GM19467 (cell line): ENCODE results near the gene CHMP3.
"Not testable (repeated sequence)": the region's sequence is repeated elsewhere in the genome, so short reads cannot be mapped to it uniquely, and the experiment has no call there.

Experiments
- ATAC-seq: cut with Tn5 transposase; IDR thresholded peaks from one replicate; pipeline ENCODE4 v1.9.1; 2021; ENCODE audit warnings: mild to moderate bottlenecking, moderate library complexity; ENCODE audit not compliant: unreplicated experiment

Gene CHMP3

DNA sequence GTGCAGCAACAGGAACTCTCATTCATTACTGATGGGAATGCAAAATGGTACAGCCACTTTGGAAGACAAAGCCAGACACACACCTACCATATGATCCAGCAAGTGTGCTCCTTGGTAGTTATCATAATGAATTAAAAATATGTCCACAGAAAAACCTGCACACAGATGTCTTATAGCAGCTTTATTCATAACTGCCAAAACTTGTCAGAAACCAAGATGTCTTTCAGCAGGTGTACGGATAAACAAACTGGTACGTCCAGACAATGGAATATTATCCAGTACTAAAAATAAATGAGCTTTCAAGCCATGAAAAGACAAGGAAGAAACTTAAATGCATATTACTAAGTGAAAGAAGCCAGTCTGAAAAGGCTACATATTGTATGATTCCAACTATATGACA, 50.4 kb downstream of the CHMP3 start:
- no peak for ATAC-seq

DNA sequence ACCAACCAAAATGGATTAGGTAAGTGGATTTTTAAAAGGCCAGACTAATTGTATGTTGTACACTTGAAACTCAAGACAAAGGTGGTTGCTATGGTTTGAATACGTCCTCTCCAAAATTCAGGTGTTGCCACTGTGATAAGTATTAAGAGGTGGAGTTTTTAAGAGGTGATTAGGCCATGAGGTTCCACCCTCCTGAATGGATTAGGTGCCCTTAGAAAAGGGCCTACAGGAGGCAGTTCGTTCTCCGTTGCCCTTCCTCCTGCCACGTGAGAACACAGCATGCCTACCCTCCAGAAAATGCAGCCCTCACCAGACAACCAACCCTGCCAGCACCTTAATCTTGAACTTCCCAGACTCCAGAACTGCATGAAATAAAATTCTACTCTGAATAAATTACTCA, 51.2 kb downstream of the CHMP3 start:
- no peak for ATAC-seq

DNA sequence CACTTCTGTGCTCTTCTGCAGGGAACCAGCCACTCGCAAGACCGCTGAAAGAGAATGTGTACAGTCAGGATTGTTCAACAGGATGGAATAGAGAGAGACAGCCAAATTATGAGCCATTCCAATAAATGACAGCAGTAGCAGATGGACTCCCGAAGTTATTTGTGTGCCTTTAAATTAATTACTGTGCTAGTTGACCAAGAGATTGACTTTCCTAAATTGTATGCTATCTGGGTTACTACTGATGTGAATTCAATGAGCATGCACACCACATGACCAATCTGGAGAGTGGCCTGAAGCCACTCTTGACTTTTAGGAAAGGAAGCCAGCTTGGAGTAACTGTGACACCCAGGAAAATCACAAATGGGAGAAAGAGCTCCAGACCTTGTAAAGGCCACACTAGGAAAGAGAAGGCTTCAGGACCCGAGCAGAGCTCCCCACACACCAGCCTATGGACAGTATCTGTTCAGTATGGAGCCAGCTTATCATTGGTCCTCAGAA, 52.8 kb downstream of the CHMP3 start:
- ATAC-seq, result no peak

DNA sequence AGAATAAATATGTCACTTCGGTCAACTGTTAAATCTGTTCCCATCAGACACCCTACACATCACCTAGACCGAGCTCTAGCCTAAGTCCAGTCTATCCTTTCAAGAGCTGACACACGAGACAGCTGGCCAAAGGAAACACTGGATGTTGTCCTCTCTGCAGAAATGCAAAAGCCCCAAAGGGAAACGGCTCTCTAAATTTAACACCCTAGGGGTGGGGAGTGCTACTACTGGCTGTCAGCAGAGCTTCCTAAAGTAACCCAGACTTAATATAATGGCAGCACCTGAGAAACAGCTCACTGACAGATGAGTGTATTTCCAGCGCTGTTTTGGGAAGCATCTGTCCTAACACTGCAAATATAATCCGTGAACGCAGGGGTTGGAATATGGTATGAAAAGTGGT, 55.6 kb downstream of the CHMP3 start:
- ATAC-seq, result no peak

DNA sequence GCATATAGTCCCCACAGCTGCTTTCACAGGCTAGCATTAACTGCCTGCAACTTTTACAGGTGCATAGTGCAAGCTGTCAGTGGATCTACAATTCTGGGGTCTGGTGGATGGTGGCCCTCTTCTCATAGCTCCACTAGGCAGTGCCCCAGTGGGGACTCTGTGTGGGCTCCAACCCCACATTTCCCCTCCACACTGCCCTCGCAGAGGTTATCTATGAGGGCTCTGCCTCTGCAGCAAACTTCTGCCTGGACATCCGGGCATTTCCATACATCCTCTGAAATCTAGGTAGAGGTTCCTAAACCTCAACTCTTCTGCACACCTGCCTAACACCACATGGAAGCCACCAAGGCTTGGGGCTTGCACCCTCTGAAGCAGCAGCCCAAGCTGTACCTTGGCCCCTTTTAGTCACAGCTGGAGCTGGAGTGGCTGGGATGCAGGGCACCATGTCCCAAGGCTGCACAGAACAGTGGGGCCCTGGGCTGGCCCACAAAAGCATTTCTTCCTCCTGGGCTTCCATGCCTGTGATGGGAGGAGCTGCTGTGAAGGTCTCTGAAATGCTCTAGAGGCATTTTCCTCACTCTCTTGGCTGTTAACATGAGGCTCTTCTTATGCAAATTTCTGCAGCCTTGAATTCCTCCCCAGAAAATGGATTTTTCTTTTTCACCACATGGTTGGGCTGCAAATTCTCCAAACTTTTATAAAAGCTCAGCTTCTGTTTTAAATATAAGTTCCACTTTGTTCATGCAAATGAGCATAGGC, 62.7 kb downstream of the CHMP3 start:
- no peak for ATAC-seq

DNA sequence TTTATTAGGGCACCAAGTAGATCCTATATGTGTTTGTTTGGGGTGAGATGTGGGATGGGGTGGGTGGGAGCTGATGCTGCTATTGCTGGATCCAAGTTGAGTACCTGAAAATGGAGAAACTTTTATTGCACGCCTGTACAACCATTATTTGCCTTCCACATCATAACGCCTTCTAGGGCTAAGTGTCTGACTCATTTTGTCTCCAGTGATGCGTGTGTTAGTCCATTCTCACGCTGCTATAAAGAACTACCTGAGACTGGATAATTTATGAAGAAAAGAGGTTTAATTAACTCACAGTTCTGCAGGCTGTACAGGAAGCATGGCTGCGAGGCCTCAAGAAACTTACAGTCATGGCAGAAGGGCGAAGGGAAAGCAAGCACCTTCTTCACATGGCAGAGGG, 63.9 kb downstream of the CHMP3 start:
- ATAC-seq, result no peak

DNA sequence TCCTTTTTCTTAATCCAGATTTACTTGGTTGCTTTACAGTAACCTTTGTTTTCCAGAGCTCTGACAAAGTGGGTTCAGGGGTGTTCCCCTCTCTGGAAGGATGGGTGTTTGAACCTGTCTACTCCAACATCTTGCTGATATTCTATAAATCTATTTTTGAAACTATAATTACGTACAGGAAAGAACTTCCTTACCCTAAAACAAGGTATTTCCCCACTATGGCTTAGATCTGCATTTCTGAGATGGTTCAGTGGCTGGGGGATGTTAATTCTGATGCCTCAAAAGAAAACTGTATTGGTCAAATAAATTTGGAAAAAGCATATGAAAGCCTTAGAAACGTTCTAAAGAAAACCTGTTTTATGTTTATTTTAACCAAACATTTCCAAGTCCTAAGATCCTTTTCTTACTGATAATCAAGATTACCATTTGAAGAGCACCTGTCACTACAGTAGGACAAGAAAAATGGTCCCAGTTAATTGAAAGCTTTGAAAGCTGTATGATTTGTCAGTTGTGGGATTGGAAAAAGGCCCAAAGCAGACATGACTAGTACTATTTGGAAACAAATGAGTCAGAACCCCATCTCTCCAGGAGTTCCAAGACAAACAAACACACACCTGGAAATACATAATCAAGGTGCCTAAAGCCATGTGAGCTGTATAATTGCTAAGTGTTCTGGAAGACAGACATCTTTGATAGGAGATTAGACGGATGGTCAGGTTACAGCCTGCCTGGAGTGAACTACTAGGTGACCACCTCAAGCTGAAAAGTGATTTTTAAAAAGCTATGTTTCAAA, 64.6 kb downstream of the CHMP3 start:
- no peak for ATAC-seq

DNA sequence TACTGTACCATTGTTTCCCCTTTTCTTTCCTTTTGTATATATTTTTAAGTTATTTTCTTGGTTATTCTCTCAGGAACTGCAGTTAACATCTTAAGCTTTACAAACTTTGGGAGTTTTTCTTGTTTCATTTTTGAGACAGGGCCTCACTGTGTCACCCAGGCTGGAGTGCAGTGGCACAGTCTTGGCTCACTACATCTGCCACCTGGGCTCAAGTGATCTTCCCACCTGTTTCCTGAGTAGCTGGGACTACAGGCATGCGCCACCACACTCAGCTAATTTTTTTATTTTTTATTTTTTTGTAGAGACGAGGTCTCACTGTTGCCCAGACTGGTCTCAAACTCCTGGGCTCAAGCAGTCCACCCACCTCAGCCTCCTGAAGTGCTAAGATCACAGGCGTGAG, 66.9 kb downstream of the CHMP3 start:
- ATAC-seq, result not testable (repeated sequence)

DNA sequence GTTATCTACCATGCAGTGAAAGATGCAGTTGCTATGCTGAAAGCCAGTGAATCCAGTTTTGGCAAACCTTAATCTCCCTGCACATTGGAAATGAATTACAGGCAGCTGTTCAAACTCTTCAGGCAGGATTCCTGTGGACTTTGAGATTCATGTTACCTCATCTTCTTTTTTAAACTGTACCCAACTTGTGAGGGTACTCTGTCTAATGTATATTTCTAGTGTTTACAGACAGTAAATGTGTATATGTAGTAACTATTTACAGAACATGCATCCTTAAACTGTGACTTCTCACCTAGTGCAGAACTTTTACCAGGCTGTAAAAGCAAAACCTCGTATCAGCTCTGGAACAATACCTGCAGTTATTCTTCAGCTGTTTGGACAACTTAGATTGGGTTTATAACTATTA, 71.2 kb downstream of the CHMP3 start:
- ATAC-seq, result no peak

DNA sequence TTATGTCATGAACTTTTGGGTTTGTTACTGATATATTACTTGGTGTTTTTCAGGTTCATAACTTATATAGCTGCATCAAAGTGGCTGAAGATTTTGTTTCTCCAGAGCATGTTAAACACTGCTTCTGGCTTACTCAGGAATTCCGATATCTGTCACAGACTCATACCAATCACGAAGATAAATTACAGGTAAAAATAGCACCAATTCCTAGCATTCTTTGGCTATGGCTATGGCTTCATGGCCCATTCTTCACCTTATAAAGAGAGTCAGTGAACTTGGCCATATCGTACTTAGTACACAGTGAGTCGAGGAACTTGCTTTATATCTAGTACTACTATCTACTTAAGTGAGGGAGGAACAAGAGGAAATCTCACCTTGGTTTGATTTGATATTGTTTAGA, 72.2 kb downstream of the CHMP3 start:
- no peak for ATAC-seq

DNA sequence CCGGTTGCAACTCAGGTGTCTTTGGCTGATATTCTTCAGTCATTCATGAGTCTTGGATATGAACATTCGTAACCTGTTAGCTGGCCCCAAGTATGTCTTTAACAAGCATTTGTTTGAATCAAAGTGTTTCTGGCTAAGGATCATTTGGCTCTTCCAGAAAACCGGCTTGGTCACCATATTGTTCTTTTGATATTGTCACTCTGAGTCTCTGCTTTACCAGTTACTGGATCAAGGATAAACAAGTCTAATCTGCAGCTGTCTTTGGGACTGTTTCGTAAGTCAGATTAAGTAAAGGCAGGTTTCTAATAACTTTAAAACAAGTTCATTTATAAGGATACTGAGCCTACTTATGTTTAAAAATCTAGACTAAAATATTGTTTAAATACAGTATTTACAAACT, 73.0 kb downstream of the CHMP3 start:
- no peak for ATAC-seq

DNA sequence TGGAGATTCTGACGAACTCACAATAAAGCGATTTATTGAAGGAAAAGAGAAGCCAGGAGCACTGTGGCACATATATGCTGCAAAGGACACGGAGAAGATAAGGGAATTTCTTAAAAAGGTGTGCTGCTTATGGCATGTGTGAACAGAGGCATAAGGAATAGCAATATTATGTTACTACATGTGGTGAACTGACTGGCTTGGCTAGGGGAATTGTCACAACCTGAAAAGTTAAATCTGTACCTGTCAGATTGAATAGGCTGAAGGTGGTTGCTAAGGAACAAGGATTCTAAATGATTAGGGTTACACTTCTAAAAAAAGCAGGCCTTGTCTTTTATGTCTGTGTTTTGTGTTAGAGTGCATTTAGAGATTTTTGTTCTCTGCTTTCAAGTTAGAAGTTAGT, 73.7 kb downstream of the CHMP3 start:
- ATAC-seq, result no peak

DNA sequence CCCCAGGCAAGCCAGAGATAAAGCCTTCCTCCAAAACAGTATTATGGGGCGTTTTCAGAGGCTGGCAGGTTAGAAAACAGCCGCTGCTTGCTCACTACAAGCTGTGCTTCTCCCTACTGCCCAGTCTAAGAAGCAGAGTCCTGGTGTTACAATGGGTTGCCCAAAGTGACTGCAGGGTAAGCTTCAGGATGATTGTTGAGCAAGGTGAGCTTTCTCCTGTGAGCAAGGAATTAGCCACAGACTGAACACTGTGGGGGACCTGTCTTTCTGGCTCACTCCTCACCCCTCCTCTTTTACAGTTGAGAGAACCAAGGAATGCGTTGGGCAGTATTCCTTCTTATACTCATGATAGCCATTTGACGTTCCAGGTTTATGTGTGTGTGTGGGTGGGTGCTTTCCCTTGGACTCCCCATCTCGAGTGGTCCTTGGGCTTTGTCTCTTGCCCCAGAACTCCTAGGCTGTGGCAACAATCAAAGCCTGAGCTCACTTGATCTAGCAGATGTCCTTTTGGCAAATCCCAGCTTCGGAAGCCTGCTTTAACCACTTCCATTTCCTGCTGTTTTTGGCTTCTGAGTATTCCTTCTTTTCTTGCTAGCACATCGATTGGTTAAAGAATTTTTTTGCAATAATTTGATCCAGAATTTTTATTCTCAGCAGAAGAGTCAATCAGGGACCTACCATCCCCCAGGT, 74.5 kb downstream of the CHMP3 start:
- ATAC-seq, result no peak

DNA sequence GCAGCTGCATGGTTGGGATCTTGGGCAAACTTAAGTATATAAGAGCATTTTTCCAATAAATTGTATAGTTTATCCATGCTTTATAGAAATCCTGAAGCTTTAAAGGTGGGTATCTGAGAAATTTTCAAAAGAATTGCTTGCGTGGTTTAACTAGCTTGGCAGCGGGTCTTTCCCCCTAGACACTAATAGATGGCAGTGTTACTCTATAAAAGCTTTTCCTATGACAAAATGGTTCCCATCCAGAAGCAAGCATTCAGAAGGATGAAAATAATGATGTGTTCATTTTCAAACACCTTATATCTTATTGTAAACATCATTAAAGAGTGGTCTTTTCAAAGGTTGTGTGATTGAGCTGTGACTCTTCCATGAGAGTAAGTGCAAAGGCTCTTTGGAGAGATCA, 76.2 kb downstream of the CHMP3 start:
- no peak for ATAC-seq

DNA sequence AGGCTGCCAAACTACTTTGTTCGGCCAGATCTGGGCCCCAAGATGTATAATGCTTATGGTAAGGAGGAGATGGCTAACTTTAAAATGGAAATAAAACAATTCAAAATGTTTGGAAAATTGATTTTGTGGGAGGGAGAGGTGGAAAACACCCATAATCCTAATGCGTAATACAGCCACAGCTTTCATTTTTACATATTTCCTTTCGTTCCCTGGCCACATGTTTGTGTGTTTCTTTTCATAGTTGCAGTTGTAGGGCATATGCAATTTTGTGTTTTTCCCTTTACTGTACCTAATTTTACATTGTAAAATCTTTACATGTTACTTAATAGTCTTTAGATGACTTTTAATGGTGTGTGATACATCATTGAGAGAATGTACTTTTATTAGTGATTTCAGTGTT, 77.4 kb downstream of the CHMP3 start:
- no peak for ATAC-seq

DNA sequence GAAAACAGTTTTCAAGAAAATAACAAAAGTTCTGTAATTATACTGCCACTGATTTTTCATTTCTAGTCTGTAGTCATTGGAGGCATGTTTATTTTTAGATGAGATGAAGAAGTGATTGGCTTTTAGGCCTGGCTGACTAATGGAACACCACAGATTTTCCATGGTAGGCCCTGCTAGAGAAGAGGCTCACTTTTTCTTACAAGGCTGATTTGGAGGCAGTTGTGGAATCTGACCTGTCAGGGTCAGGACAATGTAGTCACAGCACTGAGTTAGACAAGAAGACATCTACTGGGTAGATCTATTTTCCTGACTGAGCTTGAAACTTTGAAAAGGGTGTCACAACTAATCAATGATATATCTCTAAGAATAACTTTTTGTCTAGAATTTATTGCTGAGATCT, 78.1 kb downstream of the CHMP3 start:
- ATAC-seq, result no peak

DNA sequence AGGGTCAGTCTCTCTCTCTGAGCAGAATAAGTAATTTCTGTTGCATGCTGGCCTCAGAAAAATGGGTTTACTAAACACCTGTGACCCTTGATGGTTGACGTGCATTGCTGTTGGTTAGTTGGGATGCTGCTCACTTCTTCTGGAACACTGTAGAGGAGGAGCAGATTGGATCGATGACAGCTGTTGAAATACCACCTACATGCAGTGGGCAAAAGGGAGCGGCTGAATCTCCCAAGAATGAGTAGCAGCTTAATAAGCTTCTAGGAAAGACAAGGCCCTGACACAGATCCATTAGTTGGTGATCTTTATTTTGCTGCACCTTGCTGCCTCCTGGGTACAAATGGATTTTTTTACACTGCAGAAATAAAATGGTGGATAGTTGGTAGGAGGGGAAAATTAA, 78.9 kb downstream of the CHMP3 start:
- ATAC-seq, result no peak

DNA sequence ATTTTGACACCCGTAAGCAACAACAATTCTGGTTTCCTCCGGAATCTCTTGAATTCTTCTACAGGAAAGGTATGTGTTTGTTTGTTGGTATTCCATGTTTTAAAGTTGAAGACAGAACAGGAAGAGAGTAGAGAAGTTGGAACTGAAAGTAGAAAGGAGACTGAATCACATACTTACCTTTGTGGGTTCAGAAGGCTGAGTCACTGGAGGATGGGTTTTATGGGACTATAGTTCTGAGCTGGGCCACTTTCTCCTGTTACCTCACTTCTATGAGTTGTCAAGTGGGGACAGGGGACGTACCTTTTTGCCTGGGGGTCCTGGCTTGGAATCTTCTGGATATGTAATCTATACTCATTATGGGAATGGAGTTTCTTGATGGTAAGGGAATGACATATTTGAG, 81.2 kb downstream of the CHMP3 start:
- no peak for ATAC-seq

DNA sequence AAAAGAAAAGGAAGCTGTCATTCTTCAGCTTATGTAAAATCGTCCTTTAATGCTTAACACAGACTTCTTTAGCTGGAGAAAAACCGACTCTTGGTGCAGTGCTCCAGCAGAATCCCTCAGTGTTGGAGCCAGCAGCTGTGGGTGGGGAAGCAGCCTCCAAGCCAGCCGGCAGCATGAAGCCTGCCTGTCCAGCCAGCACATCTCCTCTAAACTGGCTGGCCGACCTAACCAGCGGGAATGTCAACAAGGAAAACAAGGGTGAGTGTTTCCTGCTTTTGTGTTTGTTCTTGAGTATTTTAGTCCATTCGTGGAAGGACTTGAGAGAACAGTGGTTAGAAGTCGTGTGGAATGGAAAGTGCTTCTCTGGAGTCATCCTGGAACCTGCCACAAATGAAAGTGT, 83.1 kb downstream of the CHMP3 start:
- ATAC-seq, result no peak

DNA sequence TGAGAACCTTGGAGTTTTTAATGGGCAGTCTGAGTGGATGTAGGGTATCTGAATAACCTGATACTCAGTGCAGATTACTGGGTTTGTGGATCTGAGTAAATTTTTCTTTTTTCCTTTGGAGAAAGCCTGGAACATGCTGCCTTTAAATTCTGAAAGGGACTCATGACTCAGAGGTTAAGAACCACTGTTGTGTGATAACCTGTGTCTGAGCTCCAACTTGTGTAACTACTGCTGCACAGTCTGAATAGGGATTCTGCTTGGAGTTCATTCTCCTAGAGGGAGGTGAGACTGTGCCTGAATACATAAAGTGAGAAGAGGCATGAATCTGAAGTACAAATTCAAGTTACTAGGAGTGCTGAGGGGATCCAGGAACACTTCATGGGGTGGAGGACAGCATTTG, 85.9 kb downstream of the CHMP3 start:
- no peak for ATAC-seq

DNA sequence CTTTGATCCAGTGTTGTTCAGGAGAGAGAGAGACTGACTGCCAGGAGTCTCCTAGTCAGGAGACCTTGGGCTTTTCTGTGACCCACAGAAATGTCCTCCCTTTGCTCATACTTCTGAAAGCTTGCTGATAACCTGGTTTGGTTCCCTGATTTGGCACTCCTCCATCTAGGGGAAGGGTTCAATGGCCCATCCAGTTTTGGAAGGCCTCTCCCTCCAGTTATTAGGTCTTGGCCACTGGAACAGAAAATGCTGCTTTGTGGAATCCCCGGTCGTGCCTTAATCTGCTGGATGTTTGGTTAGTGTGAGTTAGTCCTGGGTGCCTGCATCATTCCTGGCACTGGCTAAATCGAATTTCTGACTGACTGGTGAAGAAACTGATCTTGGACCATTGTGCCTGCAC, 86.3 kb downstream of the CHMP3 start:
- ATAC-seq, result no peak

DNA sequence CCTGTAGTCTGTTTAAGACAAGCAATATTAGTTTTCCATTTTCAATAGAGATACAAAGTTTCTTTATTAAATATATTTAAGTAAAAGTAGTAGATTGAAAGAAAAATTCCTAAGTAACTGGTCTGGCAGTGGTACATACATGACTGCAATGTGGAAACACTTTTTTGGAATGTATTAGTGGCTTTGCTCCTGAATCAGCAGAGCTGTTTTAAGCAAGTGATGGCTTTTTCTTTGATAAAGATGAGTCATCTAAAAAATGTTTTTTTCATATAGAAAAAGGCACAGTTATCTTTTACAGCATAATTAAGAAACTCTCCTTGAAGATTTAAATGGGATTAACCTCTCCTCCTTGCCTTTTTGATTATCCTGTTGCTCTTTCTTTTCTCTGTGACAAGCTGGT, 87.2 kb downstream of the CHMP3 start:
- ATAC-seq, result no peak
